Kidney epithelial cell (primary cell): ENCODE data around the gene DHTKD1. TPM values are rescaled to one million over a fixed set of nuclear protein-coding genes. Genes with fewer than 3 reads are reported as not detected.

ENCODE experiments used
- DNase-seq: peaks from one replicate; pipeline ENCODE4 v3.0.0-alpha.2; 2010; ENCODE audit warnings: low read depth
- H3K27me3 ChIP-seq: 2 replicates; pipeline ENCODE4 v1.6.0; 2011; ENCODE audit warnings: low read length; ENCODE audit not compliant: control insufficient read depth, insufficient read depth
- H3K36me3 ChIP-seq: 2 replicates; pipeline ENCODE4 v1.5.1; 2011; ENCODE audit warnings: low read length; ENCODE audit not compliant: control insufficient read depth, insufficient read depth
- H3K4me3 ChIP-seq: 2 replicates; pipeline ENCODE4 v1.5.1; 2011; ENCODE audit warnings: low read depth, mild to moderate bottlenecking, control low read depth, low read length
- total RNA-seq: library from RNA; depleted of rRNA; stranded (reverse); fragments of >200 nt; gene quantifications from 2 replicates; pipeline ENCODE4 v1.2.3, GENCODE V29; 2015
- TF ChIP-seq, protein P1 (sequence below): IDR thresholded peaks from 2 replicates; pipeline ENCODE4 v1.5.1; 2011; ENCODE audit warnings: mild to moderate bottlenecking, moderate library complexity, low read length, control low read depth, inconsistent platforms; ENCODE audit not compliant: insufficient read depth, poor library complexity, severe bottlenecking

DHTKD1 gene, protein sequence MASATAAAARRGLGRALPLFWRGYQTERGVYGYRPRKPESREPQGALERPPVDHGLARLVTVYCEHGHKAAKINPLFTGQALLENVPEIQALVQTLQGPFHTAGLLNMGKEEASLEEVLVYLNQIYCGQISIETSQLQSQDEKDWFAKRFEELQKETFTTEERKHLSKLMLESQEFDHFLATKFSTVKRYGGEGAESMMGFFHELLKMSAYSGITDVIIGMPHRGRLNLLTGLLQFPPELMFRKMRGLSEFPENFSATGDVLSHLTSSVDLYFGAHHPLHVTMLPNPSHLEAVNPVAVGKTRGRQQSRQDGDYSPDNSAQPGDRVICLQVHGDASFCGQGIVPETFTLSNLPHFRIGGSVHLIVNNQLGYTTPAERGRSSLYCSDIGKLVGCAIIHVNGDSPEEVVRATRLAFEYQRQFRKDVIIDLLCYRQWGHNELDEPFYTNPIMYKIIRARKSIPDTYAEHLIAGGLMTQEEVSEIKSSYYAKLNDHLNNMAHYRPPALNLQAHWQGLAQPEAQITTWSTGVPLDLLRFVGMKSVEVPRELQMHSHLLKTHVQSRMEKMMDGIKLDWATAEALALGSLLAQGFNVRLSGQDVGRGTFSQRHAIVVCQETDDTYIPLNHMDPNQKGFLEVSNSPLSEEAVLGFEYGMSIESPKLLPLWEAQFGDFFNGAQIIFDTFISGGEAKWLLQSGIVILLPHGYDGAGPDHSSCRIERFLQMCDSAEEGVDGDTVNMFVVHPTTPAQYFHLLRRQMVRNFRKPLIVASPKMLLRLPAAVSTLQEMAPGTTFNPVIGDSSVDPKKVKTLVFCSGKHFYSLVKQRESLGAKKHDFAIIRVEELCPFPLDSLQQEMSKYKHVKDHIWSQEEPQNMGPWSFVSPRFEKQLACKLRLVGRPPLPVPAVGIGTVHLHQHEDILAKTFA
- 17.3 and 30.9 TPM in 2 replicates for total RNA-seq

DNA sequence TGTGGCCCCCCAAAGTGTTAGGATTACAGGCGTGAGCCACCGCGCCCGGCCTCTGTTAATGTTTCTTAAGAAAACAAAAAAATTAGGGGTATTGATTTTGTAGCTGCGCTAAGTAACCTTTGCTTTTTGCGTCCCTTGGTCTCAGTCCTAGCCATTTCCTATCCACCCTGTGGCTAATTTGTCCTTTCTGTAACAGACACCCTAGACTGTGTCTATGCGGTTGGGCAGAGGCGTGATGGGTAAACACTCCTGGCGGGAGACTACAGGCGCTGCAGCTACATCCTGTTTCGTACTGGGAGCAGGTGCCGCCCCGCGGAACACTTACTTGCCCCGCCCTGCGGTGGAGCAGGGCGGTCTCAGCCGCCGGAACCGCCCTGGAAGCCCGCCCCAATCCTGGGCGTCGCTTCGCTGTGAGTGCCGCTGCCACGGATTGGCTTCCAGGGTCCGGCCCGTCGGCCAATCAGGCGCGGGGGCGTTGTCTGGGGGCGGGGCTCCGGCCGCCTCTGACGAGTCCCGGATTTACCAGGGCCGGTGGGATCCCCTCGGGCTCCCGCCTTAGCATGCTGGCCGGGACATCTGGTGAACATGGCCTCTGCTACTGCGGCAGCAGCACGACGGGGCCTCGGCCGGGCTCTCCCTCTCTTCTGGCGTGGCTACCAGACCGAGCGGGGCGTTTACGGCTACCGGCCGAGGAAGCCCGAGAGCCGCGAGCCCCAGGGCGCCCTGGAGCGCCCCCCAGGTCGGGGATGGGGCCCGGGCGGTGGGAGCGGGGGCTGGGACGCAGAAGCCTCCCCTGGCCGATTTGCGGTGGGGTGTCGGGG is at the start of gene DHTKD1:
DHTKD1 (plus strand) TSS at position 506 of the 821 bp plus-strand sequence; CDS start at position 586, 80 bp downstream.
- no peaks in the 10 kb centered on the region for H3K27me3 ChIP-seq
- DNase-seq = peak; percentile 93
- peak within 1 kb of the TSS; percentile 83 for H3K4me3 ChIP-seq
- TF ChIP-seq, protein P1, sequence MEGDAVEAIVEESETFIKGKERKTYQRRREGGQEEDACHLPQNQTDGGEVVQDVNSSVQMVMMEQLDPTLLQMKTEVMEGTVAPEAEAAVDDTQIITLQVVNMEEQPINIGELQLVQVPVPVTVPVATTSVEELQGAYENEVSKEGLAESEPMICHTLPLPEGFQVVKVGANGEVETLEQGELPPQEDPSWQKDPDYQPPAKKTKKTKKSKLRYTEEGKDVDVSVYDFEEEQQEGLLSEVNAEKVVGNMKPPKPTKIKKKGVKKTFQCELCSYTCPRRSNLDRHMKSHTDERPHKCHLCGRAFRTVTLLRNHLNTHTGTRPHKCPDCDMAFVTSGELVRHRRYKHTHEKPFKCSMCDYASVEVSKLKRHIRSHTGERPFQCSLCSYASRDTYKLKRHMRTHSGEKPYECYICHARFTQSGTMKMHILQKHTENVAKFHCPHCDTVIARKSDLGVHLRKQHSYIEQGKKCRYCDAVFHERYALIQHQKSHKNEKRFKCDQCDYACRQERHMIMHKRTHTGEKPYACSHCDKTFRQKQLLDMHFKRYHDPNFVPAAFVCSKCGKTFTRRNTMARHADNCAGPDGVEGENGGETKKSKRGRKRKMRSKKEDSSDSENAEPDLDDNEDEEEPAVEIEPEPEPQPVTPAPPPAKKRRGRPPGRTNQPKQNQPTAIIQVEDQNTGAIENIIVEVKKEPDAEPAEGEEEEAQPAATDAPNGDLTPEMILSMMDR = peak; percentile 22
- H3K36me3 ChIP-seq = no peaks in the 10 kb centered on the region

DNA sequence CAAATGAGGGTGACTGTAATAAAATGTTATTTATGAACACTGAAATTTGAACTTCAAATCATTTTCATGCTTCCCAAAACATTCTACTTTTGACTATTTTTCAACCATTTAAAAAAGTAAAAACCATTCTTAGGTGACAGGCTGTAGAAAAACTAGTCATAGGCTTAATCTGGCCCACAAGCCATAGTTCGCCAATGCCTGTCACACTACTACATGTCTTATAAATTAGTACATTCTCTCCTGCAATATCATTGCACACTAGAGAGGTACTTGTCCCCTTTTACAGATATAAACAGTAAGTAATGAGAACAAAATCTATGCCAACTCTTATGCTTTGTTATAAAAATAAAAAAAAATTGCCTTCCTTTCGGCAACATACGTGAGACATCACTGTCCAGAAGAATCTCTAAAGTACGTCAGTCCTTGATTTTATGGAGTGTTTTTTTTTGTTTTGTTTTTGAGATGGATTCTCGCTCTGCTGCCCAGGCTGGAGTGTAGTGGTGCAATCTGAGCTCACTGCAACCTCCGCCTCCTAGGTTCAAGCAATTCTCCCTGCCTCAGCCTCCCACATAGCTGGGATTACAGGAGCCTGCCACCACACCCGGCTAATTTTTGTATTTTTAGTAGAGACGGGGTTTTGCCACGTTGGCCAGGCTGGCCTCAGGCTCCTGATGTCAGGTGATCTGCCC is 49.3 kb upstream of the DHTKD1 start:
- DNase-seq = no peak
- Histone ChIP-seq H3K27me3 (no peaks in the 10 kb centered on the region), H3K4me3 (no peak overlapping the region), H3K36me3 (no peaks in the 10 kb centered on the region)
- TF ChIP-seq, protein P1 = no peak

DNA sequence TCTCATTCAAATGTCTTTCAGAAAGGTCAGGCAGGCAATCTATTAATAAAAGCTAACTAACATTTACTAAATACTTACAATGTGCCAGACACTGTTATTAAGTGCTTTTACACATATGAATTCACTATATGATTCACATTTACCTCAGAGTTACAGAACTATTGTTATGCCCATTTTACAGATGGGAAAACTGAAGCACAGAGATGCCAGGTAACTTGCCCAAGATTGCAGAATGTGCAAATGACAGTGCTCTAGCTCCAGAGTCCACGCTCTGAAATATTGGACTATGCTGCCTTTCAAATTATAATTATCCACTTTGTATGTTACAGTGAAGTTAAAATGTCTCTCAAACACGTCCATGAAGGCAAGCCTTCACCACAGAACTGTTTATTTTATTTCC is 48.2 kb upstream of the DHTKD1 start:
- H3K36me3 ChIP-seq = no peaks in the 10 kb centered on the region
- TF ChIP-seq, protein P1 = no peak
- no peak for DNase-seq
- no peak overlapping the region for H3K4me3 ChIP-seq
- no peaks in the 10 kb centered on the region for H3K27me3 ChIP-seq

DNA sequence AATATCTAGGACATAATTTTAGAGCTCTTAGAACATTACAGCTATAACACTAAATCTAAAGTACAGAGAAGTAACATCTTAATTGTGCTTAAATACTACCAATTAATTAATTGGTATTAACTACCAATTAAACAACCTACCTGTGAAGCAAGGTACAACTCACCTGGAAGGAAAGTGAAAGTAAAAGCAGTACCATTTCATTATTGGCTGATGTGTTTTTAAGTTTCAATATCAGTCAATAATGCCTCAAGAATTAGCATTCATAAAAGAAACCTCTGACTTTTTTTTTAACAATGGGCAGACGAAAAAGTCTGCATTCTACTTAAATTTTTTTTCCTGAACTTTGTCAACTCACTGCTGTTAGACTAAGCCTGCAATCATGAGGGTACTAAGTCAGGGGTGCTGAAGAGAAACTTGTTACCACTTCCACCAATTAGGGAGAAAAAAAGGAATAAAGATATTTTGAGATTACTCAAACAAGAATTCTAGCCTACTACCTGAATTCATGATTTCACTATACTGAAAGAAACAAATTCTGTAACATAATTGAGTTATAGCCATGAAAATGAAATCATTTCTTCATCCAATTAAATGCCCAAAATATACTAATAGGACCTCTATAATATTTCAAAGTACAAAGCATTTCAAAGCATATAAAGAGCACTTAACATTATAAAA is 46.0 kb upstream of the DHTKD1 start:
- no peaks in the 10 kb centered on the region for H3K27me3 ChIP-seq
- no peak overlapping the region for H3K4me3 ChIP-seq
- no peaks in the 10 kb centered on the region for H3K36me3 ChIP-seq
- DNase-seq = no peak
- TF ChIP-seq, protein P1 = no peak

DNA sequence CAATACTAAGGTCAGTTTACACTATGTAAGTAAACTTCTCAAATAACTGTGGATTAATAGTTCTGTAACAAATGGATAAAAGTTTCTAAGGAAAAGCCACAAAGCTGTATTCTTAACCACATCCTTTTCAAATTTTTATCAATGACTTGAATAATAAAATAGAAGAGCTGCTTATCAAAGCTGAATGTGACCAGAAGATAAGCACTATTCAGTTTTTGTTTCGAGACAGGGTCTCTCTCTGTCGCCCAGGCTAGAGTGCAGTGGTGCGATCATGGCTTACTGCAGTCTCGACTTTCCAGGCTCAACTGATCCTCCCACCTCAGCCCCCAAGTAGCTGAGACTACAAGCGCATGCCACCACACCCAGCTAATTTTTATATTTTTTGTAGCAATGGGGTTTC is 43.2 kb upstream of the DHTKD1 start:
- Histone ChIP-seq H3K4me3 (no peak overlapping the region), H3K36me3 (no peaks in the 10 kb centered on the region), H3K27me3 (no peaks in the 10 kb centered on the region)
- TF ChIP-seq, protein P1 = no peak
- no peak for DNase-seq
